WTC11 (cell line): ENCODE results near the gene SLC38A1. TPM values are rescaled to one million over a fixed set of nuclear protein-coding genes. Genes with fewer than 3 reads are reported as not detected.

Experiments used
- ATAC-seq: fragments of 200-7000 bp; cut with Tn5 transposase; 2 replicates; pipeline ENCODE4 v1.10.0; 2021; ENCODE audit warnings: mild to moderate bottlenecking, moderate library complexity
- CTCF ChIA-PET: fragments of 300-600 bp; sonication (Branson Sonifier 250); formaldehyde crosslinking; loops from one replicate; lab custom pipeline; 2021; ENCODE audit warnings: antibody characterized with exemption; lab: Charles Lee
- POLR2A ChIA-PET: fragments of 350-600 bp; sonication (Branson Sonifier 250); formaldehyde crosslinking; loops from one replicate; lab custom pipeline; 2021; ENCODE audit warnings: antibody characterized with exemption; lab: Charles Lee
- DNase-seq: peaks from one replicate; pipeline ENCODE4 v3.0.0; 2021; ENCODE audit warnings: low spot score
- H3K27ac Mint-ChIP-seq: 2 replicates; pipeline ENCODE4 v1.8.0; 2021; ENCODE audit warnings: mixed read lengths
- H3K27me3 Mint-ChIP-seq: 2 replicates; pipeline ENCODE4 v1.8.0; 2021; ENCODE audit warnings: low read depth, mild to moderate bottlenecking, moderate library complexity, mixed read lengths
- H3K36me3 Mint-ChIP-seq: 2 replicates; pipeline ENCODE4 v1.8.0; 2021; ENCODE audit warnings: mixed read lengths
- H3K4me1 Mint-ChIP-seq: 2 replicates; pipeline ENCODE4 v1.8.0; 2022; ENCODE audit warnings: mixed read lengths
- H3K4me3 Mint-ChIP-seq: 2 replicates; pipeline ENCODE4 v1.8.0; 2021; ENCODE audit warnings: mild to moderate bottlenecking, moderate library complexity, mixed read lengths
- H3K9me3 Mint-ChIP-seq: 2 replicates; pipeline ENCODE4 v1.8.0; 2021; ENCODE audit warnings: mixed read lengths
- CREB1 ChIP-seq: sonication (generic); formaldehyde crosslinking; IDR thresholded peaks from 2 replicates; pipeline ENCODE4 v1.8.0; 2023; ENCODE audit warnings: mild to moderate bottlenecking, missing genetic modification reagents
- FOXP1 ChIP-seq: sonication (generic); formaldehyde crosslinking; IDR thresholded peaks from 2 replicates; pipeline ENCODE4 v1.8.0; 2022; ENCODE audit warnings: missing genetic modification reagents, mild to moderate bottlenecking, moderate library complexity, borderline replicate concordance
- JUN ChIP-seq: sonication (generic); formaldehyde crosslinking; IDR thresholded peaks from 2 replicates; pipeline ENCODE4 v1.8.0; 2023; ENCODE audit warnings: mild to moderate bottlenecking, missing genetic modification reagents
- MYBL2 ChIP-seq: sonication (generic); formaldehyde crosslinking; IDR thresholded peaks from 2 replicates; pipeline ENCODE4 v1.8.1; 2023; ENCODE audit warnings: mild to moderate bottlenecking, moderate library complexity, missing genetic modification reagents
- NR2C2 ChIP-seq: sonication (generic); formaldehyde crosslinking; IDR thresholded peaks from 2 replicates; pipeline ENCODE4 v1.8.0; 2022; ENCODE audit warnings: mild to moderate bottlenecking, missing genetic modification reagents
- OVOL2 ChIP-seq: fragments of 250-450 bp; sonication (Bioruptor Pico); IDR thresholded peaks from 2 replicates; pipeline ENCODE4 v1.9.0; 2021; ENCODE audit warnings: mild to moderate bottlenecking, borderline replicate concordance
- SMAD4 ChIP-seq: sonication (generic); formaldehyde crosslinking; IDR thresholded peaks from 2 replicates; pipeline ENCODE4 v1.8.0; 2022; ENCODE audit warnings: mild to moderate bottlenecking, missing genetic modification reagents
- SOX15 ChIP-seq: fragments of 250-450 bp; sonication (Bioruptor Pico); IDR thresholded peaks from 2 replicates; pipeline ENCODE4 v1.9.0; 2021; ENCODE audit warnings: mild to moderate bottlenecking
- SP1 ChIP-seq: sonication (generic); formaldehyde crosslinking; conservative IDR thresholded peaks from 2 replicates; pipeline ENCODE4 v1.8.1; 2022; ENCODE audit warnings: missing genetic modification reagents
- TP53 ChIP-seq: sonication (generic); formaldehyde crosslinking; IDR thresholded peaks from 2 replicates; pipeline ENCODE4 v1.8.1; 2023; ENCODE audit warnings: mild to moderate bottlenecking, missing genetic modification reagents
- ZBTB21 ChIP-seq: sonication (generic); formaldehyde crosslinking; IDR thresholded peaks from 2 replicates; pipeline ENCODE4 v1.8.1; 2023; ENCODE audit warnings: mild to moderate bottlenecking, missing genetic modification reagents, borderline replicate concordance
- total RNA-seq: library from RNA; stranded (reverse); gene quantifications from 3 replicates; pipeline ENCODE4 v1.2.3, GENCODE V29; 2021
- TF ChIP-seq, protein P1 (sequence below): sonication (generic); formaldehyde crosslinking; IDR thresholded peaks from 2 replicates; pipeline ENCODE4 v1.8.1; 2023; ENCODE audit warnings: mild to moderate bottlenecking, missing genetic modification reagents, moderate library complexity
- TF ChIP-seq, protein P2 (sequence below): sonication (generic); formaldehyde crosslinking; IDR thresholded peaks from 2 replicates; pipeline ENCODE4 v1.8.0; 2022; ENCODE audit warnings: mild to moderate bottlenecking, missing genetic modification reagents
- TF ChIP-seq, protein P3 (sequence below): sonication (generic); formaldehyde crosslinking; IDR thresholded peaks from 2 replicates; pipeline ENCODE4 v1.8.1; 2023; ENCODE audit warnings: mild to moderate bottlenecking, missing genetic modification reagents
- TF ChIP-seq, protein P4 (sequence below): sonication (generic); formaldehyde crosslinking; conservative IDR thresholded peaks from 2 replicates; pipeline ENCODE4 v1.8.1; 2022; ENCODE audit warnings: mild to moderate bottlenecking, missing genetic modification reagents
- TF ChIP-seq, protein P5 (sequence below): fragments of 250-450 bp; sonication (Bioruptor Pico); conservative IDR thresholded peaks from 2 replicates; pipeline ENCODE4 v1.9.0; 2021; ENCODE audit warnings: mild to moderate bottlenecking
- TF ChIP-seq, protein P6 (sequence below): sonication (generic); formaldehyde crosslinking; IDR thresholded peaks from 2 replicates; pipeline ENCODE4 v1.8.0; 2022; ENCODE audit warnings: missing genetic modification reagents
- TF ChIP-seq, protein P7 (sequence below): fragments of 200-600 bp; IDR thresholded peaks from 2 replicates; pipeline ENCODE4 v1.8.0; 2022; ENCODE audit warnings: antibody characterized with exemption

Gene SLC38A1
- total RNA-seq, 1 experiment from 2014 or later = 179 TPM

DNA sequence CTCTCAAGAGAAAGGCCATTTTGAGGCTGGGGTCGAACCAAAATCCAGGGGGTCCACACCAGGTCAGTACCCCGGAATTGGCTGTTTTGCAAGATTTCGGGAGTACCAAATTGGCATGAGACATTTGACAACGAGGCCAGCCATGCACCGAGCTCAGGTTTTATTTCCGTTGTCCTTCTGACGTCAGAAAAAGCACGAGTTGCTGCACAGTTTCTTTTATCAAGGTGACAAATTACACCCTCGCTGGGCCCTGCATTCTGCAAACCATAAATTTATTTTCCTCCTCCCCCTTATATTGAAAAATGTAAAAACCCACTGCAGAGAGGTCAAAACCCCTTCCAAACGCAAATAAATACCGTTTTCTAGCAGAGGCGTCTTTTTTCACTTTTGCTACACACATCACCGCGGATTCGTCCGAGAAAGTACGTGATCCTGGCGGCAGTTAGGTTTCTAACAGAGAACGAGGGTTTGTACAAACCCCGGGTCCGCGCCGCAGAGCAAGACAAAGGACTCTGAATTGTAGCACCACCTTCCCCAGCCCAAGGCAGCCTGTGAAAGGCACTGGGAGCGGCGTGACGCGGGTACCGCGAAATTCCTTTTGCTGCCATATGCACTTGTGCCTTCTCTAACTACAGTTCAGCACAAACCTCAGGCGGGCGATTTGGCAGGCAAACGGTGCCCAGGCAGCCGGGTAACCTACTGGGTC lies 1.8 kb downstream of the SLC38A1 start:
- CTCF ChIA-PET = interaction anchor here (0.7 kb wide), 1 partner anchor 39 kb away, joined by 3 read pairs; no protein-coding TSS in a partner anchor
- H3K4me3 Mint-ChIP-seq = no peak overlapping the region
- POLR2A ChIA-PET = no interaction called here

DNA sequence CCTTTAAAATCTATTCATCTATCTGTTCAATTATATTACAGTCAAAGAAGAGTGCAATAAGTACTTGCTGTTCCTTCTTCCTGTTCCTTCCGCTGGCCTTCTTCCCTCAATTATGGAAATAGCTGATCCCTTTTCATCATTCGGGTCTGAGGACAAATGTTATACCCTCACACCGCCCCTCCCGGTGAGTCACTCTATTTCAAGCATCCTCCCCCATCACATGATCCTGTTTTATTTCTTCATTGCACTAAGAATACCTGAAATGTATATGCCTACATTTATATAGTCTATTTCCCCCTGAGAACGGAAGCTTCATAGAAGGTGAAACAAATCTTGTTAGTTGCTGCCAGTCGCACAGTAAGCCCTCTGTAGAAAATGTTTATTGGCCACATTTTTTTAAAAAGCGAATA lies 2.5 kb downstream of the SLC38A1 start:
- ATAC-seq = no peak
- POLR2A ChIA-PET = no interaction called here
- H3K27me3 Mint-ChIP-seq = no peaks in the 10 kb centered on the region
- peaks cover 6% of the 10 kb centered on the region; the same call in 1 of the 2 replicates for H3K36me3 Mint-ChIP-seq
- CTCF ChIA-PET = interaction anchor here (0.7 kb wide), 1 partner anchor 40 kb away, joined by 3 read pairs; no protein-coding TSS in a partner anchor
- TF ChIP-seq JUN (CRISPR knock-in tag) = no peak
- TF ChIP-seq CREB1 (CRISPR knock-in tag) = no peak
- TF ChIP-seq, protein P1, sequence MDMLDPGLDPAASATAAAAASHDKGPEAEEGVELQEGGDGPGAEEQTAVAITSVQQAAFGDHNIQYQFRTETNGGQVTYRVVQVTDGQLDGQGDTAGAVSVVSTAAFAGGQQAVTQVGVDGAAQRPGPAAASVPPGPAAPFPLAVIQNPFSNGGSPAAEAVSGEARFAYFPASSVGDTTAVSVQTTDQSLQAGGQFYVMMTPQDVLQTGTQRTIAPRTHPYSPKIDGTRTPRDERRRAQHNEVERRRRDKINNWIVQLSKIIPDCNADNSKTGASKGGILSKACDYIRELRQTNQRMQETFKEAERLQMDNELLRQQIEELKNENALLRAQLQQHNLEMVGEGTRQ (CRISPR knock-in tag) = peak; percentile 56
- TF ChIP-seq SP1 (CRISPR knock-in tag) = no peak
- TF ChIP-seq, protein P2, sequence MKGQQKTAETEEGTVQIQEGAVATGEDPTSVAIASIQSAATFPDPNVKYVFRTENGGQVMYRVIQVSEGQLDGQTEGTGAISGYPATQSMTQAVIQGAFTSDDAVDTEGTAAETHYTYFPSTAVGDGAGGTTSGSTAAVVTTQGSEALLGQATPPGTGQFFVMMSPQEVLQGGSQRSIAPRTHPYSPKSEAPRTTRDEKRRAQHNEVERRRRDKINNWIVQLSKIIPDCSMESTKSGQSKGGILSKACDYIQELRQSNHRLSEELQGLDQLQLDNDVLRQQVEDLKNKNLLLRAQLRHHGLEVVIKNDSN (CRISPR knock-in tag) = peak; percentile 27; the same call in 1 of the 2 replicates
- no peak for TF ChIP-seq NR2C2 (CRISPR knock-in tag)
- TF ChIP-seq, protein P3, sequence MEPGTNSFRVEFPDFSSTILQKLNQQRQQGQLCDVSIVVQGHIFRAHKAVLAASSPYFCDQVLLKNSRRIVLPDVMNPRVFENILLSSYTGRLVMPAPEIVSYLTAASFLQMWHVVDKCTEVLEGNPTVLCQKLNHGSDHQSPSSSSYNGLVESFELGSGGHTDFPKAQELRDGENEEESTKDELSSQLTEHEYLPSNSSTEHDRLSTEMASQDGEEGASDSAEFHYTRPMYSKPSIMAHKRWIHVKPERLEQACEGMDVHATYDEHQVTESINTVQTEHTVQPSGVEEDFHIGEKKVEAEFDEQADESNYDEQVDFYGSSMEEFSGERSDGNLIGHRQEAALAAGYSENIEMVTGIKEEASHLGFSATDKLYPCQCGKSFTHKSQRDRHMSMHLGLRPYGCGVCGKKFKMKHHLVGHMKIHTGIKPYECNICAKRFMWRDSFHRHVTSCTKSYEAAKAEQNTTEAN = no peak
- no peak overlapping the region for H3K27ac Mint-ChIP-seq
- DNase-seq = no peak
- no peak overlapping the region for H3K4me3 Mint-ChIP-seq
- H3K4me1 Mint-ChIP-seq = peaks cover 36% of the 10 kb centered on the region
- H3K9me3 Mint-ChIP-seq = no peaks in the 10 kb centered on the region

More for the DNA sequence above, 1.8 kb downstream of the SLC38A1 start:
- Mint-ChIP-seq H3K9me3 (no peaks in the 10 kb centered on the region), H3K27ac (no peak overlapping the region), H3K36me3 (peaks cover 6% of the 10 kb centered on the region; the same call in 1 of the 2 replicates), H3K4me1 (peaks cover 39% of the 10 kb centered on the region), H3K27me3 (no peaks in the 10 kb centered on the region)
- ATAC-seq = no peak; the same call in 1 of the 2 replicates
- DNase-seq = peak; percentile 63
- TF ChIP-seq FOXP1 (CRISPR knock-in tag) (0 out of 2 replicates have a peak, but pooled peaks have one; percentile 65), SP1 (CRISPR knock-in tag) (no peak)

DNA sequence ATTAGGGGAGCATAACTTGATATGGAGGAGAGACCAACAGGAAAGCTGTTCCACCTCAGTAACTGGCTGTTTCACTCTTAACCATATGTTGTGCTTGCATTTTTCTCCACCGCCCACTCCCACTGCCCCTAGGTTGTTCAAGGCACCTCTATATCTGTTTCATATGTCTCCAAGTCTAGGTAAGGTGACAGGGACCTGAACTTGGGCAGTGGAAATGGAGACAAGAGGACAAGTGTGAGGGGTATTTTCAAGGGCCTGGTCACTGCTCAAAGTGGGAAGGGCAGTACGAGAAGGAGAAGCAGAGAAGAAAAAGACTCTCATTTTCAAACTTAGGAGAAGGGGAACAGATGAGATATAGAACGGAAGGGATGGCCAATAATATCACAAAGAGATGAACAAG lies 3.1 kb downstream of the SLC38A1 start:
- Mint-ChIP-seq H3K9me3 (no peaks in the 10 kb centered on the region), H3K4me3 (no peak overlapping the region), H3K27ac (no peak overlapping the region), H3K4me1 (peaks cover 29% of the 10 kb centered on the region), H3K36me3 (peaks cover 6% of the 10 kb centered on the region; the same call in 1 of the 2 replicates), H3K27me3 (no peaks in the 10 kb centered on the region)
- POLR2A ChIA-PET = no interaction called here
- ATAC-seq (no peak), DNase-seq (no peak)
- CTCF ChIA-PET = no interaction called here
- TF ChIP-seq SMAD4 (CRISPR knock-in tag) = no peak
- TF ChIP-seq, protein P4, sequence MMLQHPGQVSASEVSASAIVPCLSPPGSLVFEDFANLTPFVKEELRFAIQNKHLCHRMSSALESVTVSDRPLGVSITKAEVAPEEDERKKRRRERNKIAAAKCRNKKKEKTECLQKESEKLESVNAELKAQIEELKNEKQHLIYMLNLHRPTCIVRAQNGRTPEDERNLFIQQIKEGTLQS = no peak
- TF ChIP-seq NR2C2 (CRISPR knock-in tag) = no peak
- TF ChIP-seq ZBTB21 (CRISPR knock-in tag) = no peak
- no peak for TF ChIP-seq OVOL2
- TF ChIP-seq, protein P5, sequence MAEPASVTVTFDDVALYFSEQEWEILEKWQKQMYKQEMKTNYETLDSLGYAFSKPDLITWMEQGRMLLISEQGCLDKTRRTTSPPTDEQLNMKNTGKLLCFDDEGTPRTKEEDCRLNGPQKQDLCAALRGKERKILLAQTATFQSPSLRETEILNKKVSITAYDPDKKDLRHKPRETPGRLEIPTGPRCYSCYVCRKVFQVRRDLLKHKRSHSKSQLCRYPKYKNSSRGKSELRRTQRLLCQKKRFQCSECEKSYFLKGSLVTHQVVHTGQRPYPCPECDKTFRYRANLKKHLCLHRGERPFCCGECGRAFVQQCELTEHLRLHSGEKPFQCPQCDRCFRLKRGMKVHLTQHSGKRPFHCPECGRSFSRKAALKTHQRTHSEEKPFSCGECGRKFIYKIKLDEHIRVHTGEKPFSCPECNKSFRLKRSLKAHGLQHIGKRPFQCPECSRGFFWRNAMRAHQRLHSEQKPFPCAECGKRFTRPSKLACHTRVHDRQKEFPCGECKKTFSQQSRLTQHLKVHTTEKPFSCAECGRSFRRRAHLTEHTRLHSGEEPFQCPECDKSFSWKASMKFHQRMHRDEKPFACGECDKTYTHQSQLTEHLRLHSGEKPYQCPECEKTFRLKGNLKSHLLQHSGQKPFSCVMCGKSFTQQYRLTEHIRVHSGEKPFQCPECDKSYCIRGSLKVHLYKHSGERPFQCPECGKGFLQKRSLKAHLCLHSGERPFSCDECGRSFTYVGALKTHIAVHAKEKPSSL = no peak
- no peak for TF ChIP-seq TP53
- TF ChIP-seq, protein P3 = no peak
- TF ChIP-seq, protein P6, sequence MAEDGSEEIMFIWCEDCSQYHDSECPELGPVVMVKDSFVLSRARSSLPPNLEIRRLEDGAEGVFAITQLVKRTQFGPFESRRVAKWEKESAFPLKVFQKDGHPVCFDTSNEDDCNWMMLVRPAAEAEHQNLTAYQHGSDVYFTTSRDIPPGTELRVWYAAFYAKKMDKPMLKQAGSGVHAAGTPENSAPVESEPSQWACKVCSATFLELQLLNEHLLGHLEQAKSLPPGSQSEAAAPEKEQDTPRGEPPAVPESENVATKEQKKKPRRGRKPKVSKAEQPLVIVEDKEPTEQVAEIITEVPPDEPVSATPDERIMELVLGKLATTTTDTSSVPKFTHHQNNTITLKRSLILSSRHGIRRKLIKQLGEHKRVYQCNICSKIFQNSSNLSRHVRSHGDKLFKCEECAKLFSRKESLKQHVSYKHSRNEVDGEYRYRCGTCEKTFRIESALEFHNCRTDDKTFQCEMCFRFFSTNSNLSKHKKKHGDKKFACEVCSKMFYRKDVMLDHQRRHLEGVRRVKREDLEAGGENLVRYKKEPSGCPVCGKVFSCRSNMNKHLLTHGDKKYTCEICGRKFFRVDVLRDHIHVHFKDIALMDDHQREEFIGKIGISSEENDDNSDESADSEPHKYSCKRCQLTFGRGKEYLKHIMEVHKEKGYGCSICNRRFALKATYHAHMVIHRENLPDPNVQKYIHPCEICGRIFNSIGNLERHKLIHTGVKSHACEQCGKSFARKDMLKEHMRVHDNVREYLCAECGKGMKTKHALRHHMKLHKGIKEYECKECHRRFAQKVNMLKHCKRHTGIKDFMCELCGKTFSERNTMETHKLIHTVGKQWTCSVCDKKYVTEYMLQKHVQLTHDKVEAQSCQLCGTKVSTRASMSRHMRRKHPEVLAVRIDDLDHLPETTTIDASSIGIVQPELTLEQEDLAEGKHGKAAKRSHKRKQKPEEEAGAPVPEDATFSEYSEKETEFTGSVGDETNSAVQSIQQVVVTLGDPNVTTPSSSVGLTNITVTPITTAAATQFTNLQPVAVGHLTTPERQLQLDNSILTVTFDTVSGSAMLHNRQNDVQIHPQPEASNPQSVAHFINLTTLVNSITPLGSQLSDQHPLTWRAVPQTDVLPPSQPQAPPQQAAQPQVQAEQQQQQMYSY (CRISPR knock-in tag) = no peak
- no peak for TF ChIP-seq MYBL2 (CRISPR knock-in tag)
- TF ChIP-seq, protein P7, sequence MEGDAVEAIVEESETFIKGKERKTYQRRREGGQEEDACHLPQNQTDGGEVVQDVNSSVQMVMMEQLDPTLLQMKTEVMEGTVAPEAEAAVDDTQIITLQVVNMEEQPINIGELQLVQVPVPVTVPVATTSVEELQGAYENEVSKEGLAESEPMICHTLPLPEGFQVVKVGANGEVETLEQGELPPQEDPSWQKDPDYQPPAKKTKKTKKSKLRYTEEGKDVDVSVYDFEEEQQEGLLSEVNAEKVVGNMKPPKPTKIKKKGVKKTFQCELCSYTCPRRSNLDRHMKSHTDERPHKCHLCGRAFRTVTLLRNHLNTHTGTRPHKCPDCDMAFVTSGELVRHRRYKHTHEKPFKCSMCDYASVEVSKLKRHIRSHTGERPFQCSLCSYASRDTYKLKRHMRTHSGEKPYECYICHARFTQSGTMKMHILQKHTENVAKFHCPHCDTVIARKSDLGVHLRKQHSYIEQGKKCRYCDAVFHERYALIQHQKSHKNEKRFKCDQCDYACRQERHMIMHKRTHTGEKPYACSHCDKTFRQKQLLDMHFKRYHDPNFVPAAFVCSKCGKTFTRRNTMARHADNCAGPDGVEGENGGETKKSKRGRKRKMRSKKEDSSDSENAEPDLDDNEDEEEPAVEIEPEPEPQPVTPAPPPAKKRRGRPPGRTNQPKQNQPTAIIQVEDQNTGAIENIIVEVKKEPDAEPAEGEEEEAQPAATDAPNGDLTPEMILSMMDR = no peak
- TF ChIP-seq SOX15 = no peak
